ENCODE results near the gene FAM161A.

- TF ChIP-seq, protein P1, sequence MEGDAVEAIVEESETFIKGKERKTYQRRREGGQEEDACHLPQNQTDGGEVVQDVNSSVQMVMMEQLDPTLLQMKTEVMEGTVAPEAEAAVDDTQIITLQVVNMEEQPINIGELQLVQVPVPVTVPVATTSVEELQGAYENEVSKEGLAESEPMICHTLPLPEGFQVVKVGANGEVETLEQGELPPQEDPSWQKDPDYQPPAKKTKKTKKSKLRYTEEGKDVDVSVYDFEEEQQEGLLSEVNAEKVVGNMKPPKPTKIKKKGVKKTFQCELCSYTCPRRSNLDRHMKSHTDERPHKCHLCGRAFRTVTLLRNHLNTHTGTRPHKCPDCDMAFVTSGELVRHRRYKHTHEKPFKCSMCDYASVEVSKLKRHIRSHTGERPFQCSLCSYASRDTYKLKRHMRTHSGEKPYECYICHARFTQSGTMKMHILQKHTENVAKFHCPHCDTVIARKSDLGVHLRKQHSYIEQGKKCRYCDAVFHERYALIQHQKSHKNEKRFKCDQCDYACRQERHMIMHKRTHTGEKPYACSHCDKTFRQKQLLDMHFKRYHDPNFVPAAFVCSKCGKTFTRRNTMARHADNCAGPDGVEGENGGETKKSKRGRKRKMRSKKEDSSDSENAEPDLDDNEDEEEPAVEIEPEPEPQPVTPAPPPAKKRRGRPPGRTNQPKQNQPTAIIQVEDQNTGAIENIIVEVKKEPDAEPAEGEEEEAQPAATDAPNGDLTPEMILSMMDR (IDR thresholded peaks at IDR 0.05; ENCODE audit: low read length) = no peak
- no peak for TF ChIP-seq EZH2 (optimal IDR thresholded peaks at IDR 0.05; ENCODE audit: low read depth, low read length)
These were observed 12.6 kb downstream of the FAM161A start for GRCh38 chr2:61841286-61841685.
